Measurements from ENCODE around the gene ZC3H13. TPM values are rescaled to one million over a fixed set of nuclear protein-coding genes. Genes with fewer than 3 reads are reported as not detected.

The ZC3H13 gene
- total and polyA plus RNA-seq, 10 of the 15 experiments (the other 5 are each of a cell fraction or from before 2014, with no cell fraction given), result 10.0 to 55.9 (median 25.4) TPM

DNA sequence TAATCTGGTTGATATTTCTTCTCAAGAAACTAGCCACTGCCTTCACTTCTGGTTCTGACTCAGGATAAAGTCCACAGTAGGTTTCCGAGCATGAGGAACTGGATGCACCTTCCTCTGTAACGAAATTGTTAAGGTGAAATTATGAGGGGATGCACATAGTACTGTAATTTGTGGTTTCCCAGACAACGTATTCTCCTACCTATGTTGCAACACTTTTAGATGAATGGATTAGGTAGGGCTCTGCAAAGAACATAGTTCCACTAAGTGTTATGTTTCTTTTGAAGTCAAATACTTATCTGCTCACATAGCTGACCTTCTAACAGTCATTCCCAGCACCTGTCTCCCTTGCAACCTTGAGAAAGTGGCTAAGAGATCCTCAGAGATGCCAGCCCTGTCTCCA lies 5.7 kb upstream of the ZC3H13 start (continued):
- TF ChIP-seq LARP7 (IDR thresholded peaks at IDR 0.05) (no peak), NBN (IDR thresholded peaks at IDR 0.05) (no peak)

DNA sequence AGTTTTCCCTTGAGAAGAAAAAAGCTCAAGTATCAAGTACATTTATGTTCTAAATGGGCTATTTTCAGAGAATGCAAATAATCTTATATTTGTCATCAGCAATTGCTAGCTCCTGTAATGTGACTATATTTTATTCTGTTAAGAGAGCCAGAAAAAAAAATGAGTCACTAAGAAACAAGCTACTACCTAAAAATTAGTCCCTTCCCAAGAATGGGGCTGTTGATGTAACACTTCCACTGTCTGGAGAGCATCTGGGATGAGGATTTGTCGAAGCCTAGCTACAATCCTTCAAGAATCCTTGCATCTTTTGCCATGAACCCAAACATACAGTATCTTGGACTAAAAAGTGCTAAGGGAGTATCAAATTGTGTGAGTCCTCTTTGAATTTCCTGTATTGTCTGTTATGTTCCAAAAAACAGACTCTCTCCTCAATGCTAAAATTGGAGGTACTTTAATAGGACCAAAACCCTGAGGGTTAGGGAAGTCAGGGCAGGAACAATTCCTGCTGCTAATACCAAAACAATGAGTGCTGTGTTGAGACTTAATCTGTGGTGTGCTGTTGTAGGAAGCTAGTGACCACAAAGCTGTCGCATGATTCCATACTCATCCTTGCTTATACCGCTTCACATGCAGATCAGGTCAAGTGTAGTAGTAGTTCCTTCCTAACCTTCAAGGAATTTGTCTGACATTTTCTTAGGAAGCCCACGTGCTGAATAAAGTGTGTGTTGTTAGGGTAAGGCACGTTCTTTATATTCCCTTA lies 4.9 kb upstream of the ZC3H13 start:
- peaks cover 9% of the 10 kb centered on the region for H3K79me2 ChIP-seq (ENCODE audit: control insufficient read depth, insufficient read depth, low read length)
- CTCF ChIA-PET, result interaction anchor here (1.4 to 1.5 kb wide), 2 partner anchors 13 to 69 kb away, joined by 3 to 4 read pairs; no protein-coding TSS in a partner anchor
- BruUV-seq (replicated peaks), result no TSS peak
- in situ Hi-C loops (cut with MboI) (no loop called here), intact Hi-C loops (cut with micrococcal nuclease; ENCODE audit: unreplicated experiment) (no loop called here)
- H3K4me3 ChIP-seq, result no peak overlapping the region
- SMC1A ChIA-PET (ENCODE audit: uncharacterized antibody, unreplicated experiment), result interaction anchor here (0.6 to 1.1 kb wide), 2 partner anchors 21 to 316 kb away, joined by 3 to 4 read pairs; no protein-coding TSS in a partner anchor
- RAD21 ChIA-PET (ENCODE audit: unreplicated experiment), result interaction anchor here (1.1 kb wide), 1 partner anchor 31 kb away, joined by 3 read pairs; no protein-coding TSS in a partner anchor
- no peak overlapping the region for H3K9ac ChIP-seq (ENCODE audit: control insufficient read depth, insufficient read depth, low read length)
- POLR2A ChIA-PET, result interaction anchor here (0.5 kb wide), 1 partner anchor 562 kb away, joined by 5 read pairs; no protein-coding TSS in a partner anchor
- 45% methylated on average over 5 of the region's 5 CpGs for WGBS (ENCODE audit: insufficient coverage, insufficient replicate concordance, low lambda C conversion rate, missing lambda C conversion rate)
- H2AFZ ChIP-seq (ENCODE audit: control insufficient read depth, low read depth, low read length), result no peak overlapping the region
- no peaks in the 10 kb centered on the region; a peak in 1 of 4 replicates for H3K36me3 ChIP-seq (ENCODE audit: control insufficient read depth in 2 of 2, insufficient read depth in 2 of 2, low read length in 1 of 2)
- FAIRE-seq (no peak), ATAC-seq (no peak), DNase-seq (ENCODE audit: low read depth, low spot score) (no peak)
- no peaks in the 10 kb centered on the region for H4K20me1 ChIP-seq (ENCODE audit: control insufficient read depth, insufficient read depth)
- H3K4me1 ChIP-seq (ENCODE audit: control insufficient read depth, insufficient read depth, low read length), result no peaks in the 10 kb centered on the region
- H3K4me2 ChIP-seq (ENCODE audit: control insufficient read depth, insufficient read depth), result no peak overlapping the region
- H3K27me3 ChIP-seq (replicated peaks in 1 of 2; ENCODE audit: control insufficient read depth in 2 of 2, insufficient read depth in 2 of 2, low read length in 1 of 2), result no peaks in the 10 kb centered on the region
- no peak overlapping the region for H3K27ac ChIP-seq (ENCODE audit: control insufficient read depth, insufficient read depth)
- H3K9me3 ChIP-seq (replicated peaks; ENCODE audit: control insufficient read depth, insufficient read depth, low read length), result no peaks in the 10 kb centered on the region
- TF ChIP-seq TCF3 (IDR thresholded peaks at IDR 0.05; ENCODE audit: borderline replicate concordance, insufficient read depth, low read depth, low read length) (no peak), NR2C2 (IDR thresholded peaks at IDR 0.05; ENCODE audit: borderline replicate concordance, control insufficient read depth, insufficient read length, low read depth) (no peak), BCL11A (IDR thresholded peaks at IDR 0.05; ENCODE audit: low read depth, low read length) (no peak), SREBF2 (IDR thresholded peaks at IDR 0.05; ENCODE audit: low read length) (no peak), RBBP5 (conservative IDR thresholded peaks at IDR 0.05) (no peak), TCF12 (IDR thresholded peaks at IDR 0.05; ENCODE audit: low read depth, low read length) (no peak), SIX5 (IDR thresholded peaks at IDR 0.05; ENCODE audit: low read depth, low read length, severe bottlenecking) (no peak), PRDM15 (CRISPR knock-in tag; IDR thresholded peaks at IDR 0.05) (no peak), NRF1 (conservative IDR thresholded peaks at IDR 0.05; ENCODE audit: low read depth, low read length) (no peak), ZNF384 (IDR thresholded peaks at IDR 0.05; ENCODE audit: borderline replicate concordance, low read depth, low read length) (no peak)
- TF ChIP-seq, protein P1, sequence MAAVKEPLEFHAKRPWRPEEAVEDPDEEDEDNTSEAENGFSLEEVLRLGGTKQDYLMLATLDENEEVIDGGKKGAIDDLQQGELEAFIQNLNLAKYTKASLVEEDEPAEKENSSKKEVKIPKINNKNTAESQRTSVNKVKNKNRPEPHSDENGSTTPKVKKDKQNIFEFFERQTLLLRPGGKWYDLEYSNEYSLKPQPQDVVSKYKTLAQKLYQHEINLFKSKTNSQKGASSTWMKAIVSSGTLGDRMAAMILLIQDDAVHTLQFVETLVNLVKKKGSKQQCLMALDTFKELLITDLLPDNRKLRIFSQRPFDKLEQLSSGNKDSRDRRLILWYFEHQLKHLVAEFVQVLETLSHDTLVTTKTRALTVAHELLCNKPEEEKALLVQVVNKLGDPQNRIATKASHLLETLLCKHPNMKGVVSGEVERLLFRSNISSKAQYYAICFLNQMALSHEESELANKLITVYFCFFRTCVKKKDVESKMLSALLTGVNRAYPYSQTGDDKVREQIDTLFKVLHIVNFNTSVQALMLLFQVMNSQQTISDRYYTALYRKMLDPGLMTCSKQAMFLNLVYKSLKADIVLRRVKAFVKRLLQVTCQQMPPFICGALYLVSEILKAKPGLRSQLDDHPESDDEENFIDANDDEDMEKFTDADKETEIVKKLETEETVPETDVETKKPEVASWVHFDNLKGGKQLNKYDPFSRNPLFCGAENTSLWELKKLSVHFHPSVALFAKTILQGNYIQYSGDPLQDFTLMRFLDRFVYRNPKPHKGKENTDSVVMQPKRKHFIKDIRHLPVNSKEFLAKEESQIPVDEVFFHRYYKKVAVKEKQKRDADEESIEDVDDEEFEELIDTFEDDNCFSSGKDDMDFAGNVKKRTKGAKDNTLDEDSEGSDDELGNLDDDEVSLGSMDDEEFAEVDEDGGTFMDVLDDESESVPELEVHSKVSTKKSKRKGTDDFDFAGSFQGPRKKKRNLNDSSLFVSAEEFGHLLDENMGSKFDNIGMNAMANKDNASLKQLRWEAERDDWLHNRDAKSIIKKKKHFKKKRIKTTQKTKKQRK (IDR thresholded peaks at IDR 0.05; ENCODE audit: low read depth, low read length), result no peak
- TF ChIP-seq, protein P2, sequence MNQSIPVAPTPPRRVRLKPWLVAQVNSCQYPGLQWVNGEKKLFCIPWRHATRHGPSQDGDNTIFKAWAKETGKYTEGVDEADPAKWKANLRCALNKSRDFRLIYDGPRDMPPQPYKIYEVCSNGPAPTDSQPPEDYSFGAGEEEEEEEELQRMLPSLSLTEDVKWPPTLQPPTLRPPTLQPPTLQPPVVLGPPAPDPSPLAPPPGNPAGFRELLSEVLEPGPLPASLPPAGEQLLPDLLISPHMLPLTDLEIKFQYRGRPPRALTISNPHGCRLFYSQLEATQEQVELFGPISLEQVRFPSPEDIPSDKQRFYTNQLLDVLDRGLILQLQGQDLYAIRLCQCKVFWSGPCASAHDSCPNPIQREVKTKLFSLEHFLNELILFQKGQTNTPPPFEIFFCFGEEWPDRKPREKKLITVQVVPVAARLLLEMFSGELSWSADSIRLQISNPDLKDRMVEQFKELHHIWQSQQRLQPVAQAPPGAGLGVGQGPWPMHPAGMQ (IDR thresholded peaks at IDR 0.05; ENCODE audit: borderline replicate concordance), result no peak
